Activated B cell treated with CpG ODN at 0.5 μM for 24 hours (primary cell): ENCODE results near the gene GFY. TPM values are rescaled to one million over a fixed set of nuclear protein-coding genes. Genes with fewer than 3 reads are reported as not detected.

ENCODE experiments used
- ATAC-seq: fragments of 200-7000 bp; cut with Tn5 transposase; one replicate; pipeline ENCODE4 v1.10.0; 2021; ENCODE audit warnings: low read depth, mild to moderate bottlenecking, moderate library complexity
- CTCF ChIA-PET: fragments of 350-600 bp; sonication (Branson Sonifier 250); formaldehyde crosslinking; loops from one replicate; lab custom pipeline; 2021; ENCODE audit warnings: antibody characterized with exemption; lab: Charles Lee
- POLR2A ChIA-PET: fragments of 350-600 bp; sonication (Branson Sonifier 250); formaldehyde crosslinking; loops from one replicate; lab custom pipeline; 2021; ENCODE audit warnings: antibody characterized with exemption; lab: Charles Lee
- DNase-seq: peaks from one replicate; pipeline ENCODE4 v3.0.0; 2022
- H3K27ac Mint-ChIP-seq: one replicate; pipeline ENCODE4 v1.8.0; 2020; ENCODE audit warnings: mixed read lengths
- H3K27me3 Mint-ChIP-seq: one replicate; pipeline ENCODE4 v1.8.0; 2021; ENCODE audit warnings: mixed read lengths
- H3K36me3 Mint-ChIP-seq: one replicate; pipeline ENCODE4 v1.8.0; 2021; ENCODE audit warnings: low read depth, mixed read lengths
- H3K4me1 Mint-ChIP-seq: one replicate; pipeline ENCODE4 v1.8.0; 2021; ENCODE audit warnings: mixed read lengths
- H3K4me3 Mint-ChIP-seq: one replicate; pipeline ENCODE4 v1.8.0; 2020; ENCODE audit warnings: mild to moderate bottlenecking, mixed read lengths
- H3K9me3 Mint-ChIP-seq: one replicate; pipeline ENCODE4 v1.8.0; 2020; ENCODE audit warnings: mixed read lengths
- CTCF ChIP-seq: fragments of 200-600 bp; IDR thresholded peaks from one replicate; pipeline ENCODE4 v1.8.0; 2022; ENCODE audit warnings: antibody characterized with exemption, mild to moderate bottlenecking
- intact Hi-C: fragments of 100-400 bp; cut with micrococcal nuclease; formaldehyde crosslinking; loops from one replicate; pipeline ENCODE4 v1.15.1; 2024
- total RNA-seq: library from RNA; stranded (reverse); gene quantifications from 2 replicates; pipeline ENCODE4 v1.2.3, GENCODE V29; 2022

Gene GFY
- total RNA-seq, 1 donor from 2014 or later = not detected

GRCh38 chr19:49407079-49407478 is 18.1 kb upstream of the GFY start:
- peaks cover 61% of the 10 kb centered on the region for H3K4me1 Mint-ChIP-seq
- intact Hi-C loops = no loop called here
- DNase-seq (no peak), ATAC-seq (no peak)
- no peaks in the 10 kb centered on the region for H3K36me3 Mint-ChIP-seq
- no peaks in the 10 kb centered on the region for H3K27me3 Mint-ChIP-seq
- TF ChIP-seq CTCF = no peak
- H3K27ac Mint-ChIP-seq = no peak overlapping the region
- POLR2A ChIA-PET = interaction anchor here (0.6 to 1.0 kb wide), 3 partner anchors 51 to 89 kb away, joined by 3 to 5 read pairs (median 3); no protein-coding TSS in a partner anchor
- H3K4me3 Mint-ChIP-seq = no peak overlapping the region
- no peaks in the 10 kb centered on the region for H3K9me3 Mint-ChIP-seq
- CTCF ChIA-PET = no interaction called here

GRCh38 chr19:49407482-49408015 is 17.6 kb upstream of the GFY start:
- Mint-ChIP-seq H3K36me3 (no peaks in the 10 kb centered on the region), H3K9me3 (no peaks in the 10 kb centered on the region), H3K27me3 (no peaks in the 10 kb centered on the region), H3K4me3 (no peak overlapping the region), H3K27ac (no peak overlapping the region), H3K4me1 (peaks cover 64% of the 10 kb centered on the region)
- intact Hi-C loops = loop anchor here (2.0 kb wide), 1 partner anchor 15 kb away; the partner anchor contains the start of gene PTH2
- ATAC-seq (no peak), DNase-seq (no peak)
- ChIA-PET CTCF (no interaction called here), POLR2A (interaction anchor here (0.6 to 1.0 kb wide), 2 partner anchors 51 to 88 kb away, joined by 3 to 5 read pairs; no protein-coding TSS in a partner anchor)
- TF ChIP-seq CTCF = no peak

GRCh38 chr19:49408816-49409440 is 16.3 kb upstream of the GFY start:
- Mint-ChIP-seq H3K36me3 (no peaks in the 10 kb centered on the region), H3K4me3 (peak overlapping the region; percentile 67), H3K9me3 (no peaks in the 10 kb centered on the region), H3K27ac (peak overlapping the region; percentile 89), H3K27me3 (no peaks in the 10 kb centered on the region), H3K4me1 (peaks cover 54% of the 10 kb centered on the region)
- ChIA-PET CTCF (interaction anchor here (1.0 to 1.1 kb wide), 2 partner anchors 17 to 46 kb away, joined by 4 to 11 read pairs; no protein-coding TSS in a partner anchor), POLR2A (interaction anchor here (0.7 to 1.9 kb wide), 8 partner anchors 11 to 108 kb away, joined by 3 to 8 read pairs (median 4); partner anchors contain the start of genes ALDH16A1, CD37, KASH5 and PIH1D1)
- intact Hi-C loops = loop anchor here (2.0 kb wide), 1 partner anchor 14 kb away; the partner anchor contains the start of gene PTH2
- TF ChIP-seq CTCF = no peak
- DNase-seq = no peak
- ATAC-seq = peak; percentile 65

GRCh38 chr19:49409441-49410029 is 15.7 kb upstream of the GFY start:
- DNase-seq = no peak
- POLR2A ChIA-PET = interaction anchor here (0.6 to 1.9 kb wide), 10 partner anchors 9 to 108 kb away, joined by 3 to 8 read pairs (median 4); partner anchors contain the start of genes ALDH16A1, CD37, KASH5 and PIH1D1
- H3K27me3 Mint-ChIP-seq = no peaks in the 10 kb centered on the region

More at GRCh38 chr19:49409441-49410029, 15.7 kb upstream of the GFY start:
- CTCF ChIA-PET = interaction anchor here (1.0 to 1.1 kb wide), 2 partner anchors 18 to 45 kb away, joined by 4 to 11 read pairs; no protein-coding TSS in a partner anchor
- intact Hi-C loops = loop anchor here (2.0 kb wide), 1 partner anchor 13 kb away; the partner anchor contains the start of gene PTH2
- ATAC-seq = peak; percentile 83
- TF ChIP-seq CTCF = no peak
- Mint-ChIP-seq H3K36me3 (no peaks in the 10 kb centered on the region), H3K4me1 (peaks cover 56% of the 10 kb centered on the region), H3K4me3 (peak overlapping the region; percentile 67), H3K9me3 (no peaks in the 10 kb centered on the region), H3K27ac (peak overlapping the region; percentile 89)
